Mucosa of gallbladder (tissue), 1 donor: ENCODE results near the gene IRF5. TPM values are rescaled to one million over a fixed set of nuclear protein-coding genes. Genes with fewer than 3 reads are reported as not detected.
A peak's percentile ranks its signal among the peaks of the same experiment; 100 is the strongest.

Source experiments
- DNase-seq: peaks from one replicate; pipeline ENCODE4 v3.0.0-alpha.2; 2020; ENCODE audit warnings: low spot score
- total RNA-seq: library from RNA; stranded (reverse); gene quantifications from one replicate; pipeline ENCODE4 v1.2.1, GENCODE V29; 2021
- donor health status: DM: no; HTN: no; CAD: no.

IRF5 gene
- total RNA-seq, 1 donor from 2014 or later = 18.8 TPM

DNA sequence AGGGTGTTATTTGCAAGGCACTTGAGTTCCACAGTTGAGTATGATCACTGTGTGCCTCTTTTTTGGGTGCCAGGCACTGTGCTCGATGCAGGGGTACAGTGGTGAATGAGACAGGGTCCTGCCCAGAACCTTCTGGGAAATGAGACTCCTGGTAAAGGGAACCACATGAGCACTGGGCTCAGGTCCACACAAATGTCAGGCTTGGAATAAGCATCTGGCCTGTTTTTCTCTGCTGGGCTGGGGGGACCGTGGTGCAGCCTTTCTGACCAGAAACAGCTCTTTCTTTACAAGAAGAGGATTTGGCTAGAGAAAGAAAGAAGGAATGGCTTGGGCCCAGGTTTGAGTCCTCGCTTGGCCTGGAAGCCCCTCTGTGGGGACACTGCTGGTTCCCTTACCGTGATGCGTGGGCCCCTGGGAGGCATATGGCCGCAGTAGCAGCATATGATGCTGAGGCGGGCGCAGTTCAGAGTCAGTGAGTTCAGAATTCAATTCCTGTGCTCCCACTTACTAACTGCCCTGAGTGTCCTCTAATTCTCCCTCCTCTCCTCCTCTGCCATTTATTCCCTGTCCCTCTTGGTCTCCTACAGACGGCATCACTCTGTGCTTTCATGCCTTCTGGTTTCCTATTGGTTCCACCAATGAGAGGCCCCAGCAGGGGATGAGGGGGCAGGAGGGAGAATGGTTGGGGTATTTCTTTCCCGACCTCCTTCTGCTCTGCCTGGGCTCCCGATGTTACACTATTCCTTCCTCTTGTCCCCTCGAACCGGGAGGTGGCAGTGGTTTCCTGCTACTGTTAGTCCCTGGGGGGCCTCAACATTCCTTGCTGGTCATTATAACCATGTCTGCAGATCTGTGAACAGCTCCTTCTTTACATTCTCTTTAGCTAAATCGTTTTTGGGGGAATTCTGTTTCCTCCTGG, 17.6 kb upstream of the IRF5 start:
- no peak for DNase-seq

DNA sequence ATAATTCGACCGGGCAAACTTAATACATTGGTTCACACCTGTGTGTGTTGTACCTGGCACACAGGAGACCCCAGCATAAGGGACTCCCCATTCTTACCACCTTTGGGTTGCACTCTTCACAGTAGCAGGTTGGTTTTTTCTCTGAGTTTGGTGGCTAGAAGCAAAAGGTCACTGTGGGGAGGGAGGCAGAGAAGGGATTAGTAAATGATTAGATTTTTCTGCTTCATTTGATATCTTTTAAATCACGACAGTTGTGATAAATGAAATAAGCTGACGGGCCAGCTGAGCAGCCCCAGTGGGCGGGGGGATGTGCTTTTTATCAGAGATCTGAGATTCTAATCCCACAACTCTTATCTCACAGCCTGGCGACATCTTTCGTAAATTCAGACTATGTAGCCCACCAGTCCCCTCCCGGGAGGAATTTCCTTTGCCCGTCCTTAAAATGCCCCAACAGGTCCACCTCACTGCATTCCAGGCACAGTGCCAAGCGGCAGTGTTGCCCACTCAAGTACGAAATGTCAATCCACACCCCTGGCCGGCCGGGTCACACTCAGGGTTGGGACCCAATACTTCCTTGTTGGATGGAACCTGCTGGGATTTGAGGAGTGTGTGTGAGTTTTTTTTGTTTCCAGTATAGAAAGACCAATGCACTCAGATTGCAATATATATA, 16.7 kb upstream of the IRF5 start:
- DNase-seq = no peak

DNA sequence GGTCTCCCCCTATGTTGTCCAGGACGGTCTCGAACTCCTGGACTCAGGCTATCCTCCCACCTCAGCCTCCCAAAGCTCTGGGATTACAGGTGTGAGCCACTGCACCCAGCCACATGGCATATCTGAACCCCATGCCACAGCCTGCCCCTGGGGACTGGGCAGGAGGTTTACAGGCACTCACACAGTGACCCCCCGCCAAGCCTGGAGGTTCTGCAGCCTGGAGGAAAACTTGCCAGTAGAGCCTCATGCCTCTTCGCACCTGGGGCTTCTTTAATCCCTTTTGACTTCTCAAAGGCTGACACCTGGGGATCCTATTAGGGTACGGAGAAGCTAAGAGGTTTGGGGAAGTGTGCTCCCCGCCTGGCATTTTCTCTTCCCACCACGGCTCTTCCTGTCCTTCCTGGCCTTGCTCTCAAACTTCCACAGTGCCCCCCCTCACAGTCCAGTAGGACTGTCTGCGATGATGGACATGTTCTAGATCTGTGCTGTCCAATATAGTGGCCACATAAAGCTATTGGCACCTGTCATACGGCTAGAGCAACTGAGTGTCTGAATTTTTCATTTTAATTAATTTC, 15.8 kb upstream of the IRF5 start:
- DNase-seq = no peak

DNA sequence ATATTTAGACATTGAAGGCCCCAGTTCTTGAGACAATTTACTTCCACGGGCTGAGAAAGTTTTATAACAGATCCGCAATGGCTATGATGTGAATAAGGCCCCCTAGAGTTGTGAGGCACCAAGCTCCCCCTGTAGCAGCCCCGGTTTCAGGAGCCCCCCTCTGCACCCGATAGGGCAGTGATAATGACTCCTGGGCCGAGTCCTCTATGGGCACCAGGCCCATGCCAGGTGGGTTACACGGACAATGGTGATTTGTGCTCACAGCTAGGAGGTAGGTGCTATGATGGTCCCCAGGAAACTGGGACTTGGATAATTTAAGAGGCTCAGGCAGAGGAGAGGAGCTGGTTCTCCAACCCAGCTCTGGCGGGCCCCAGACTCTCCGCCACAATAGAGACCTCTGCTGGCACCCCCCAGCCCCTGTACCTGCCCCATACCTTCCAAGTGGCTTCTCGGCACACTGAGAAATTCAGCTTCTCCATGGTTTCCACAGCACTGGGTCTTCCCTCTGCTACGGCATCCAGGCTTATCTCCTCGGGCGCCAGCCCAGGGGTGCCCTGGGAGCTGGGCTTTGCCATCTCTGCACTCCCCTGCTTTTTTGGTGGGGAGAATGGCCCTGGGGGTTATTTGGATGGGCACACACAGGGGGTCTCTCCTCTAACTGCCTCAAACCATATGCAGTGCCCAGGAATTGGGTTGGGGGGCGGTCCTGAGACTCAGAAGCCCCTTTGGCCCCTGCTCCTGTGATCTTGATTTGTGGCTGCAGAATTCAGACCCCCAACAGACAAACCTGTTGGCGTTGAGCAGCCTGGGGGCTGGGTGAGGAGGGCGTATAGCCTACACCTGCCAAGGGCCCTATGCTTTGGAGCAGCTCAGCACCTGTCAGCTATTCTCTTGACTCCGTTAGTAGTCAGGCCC, 15.0 kb upstream of the IRF5 start:
- DNase-seq = no peak

DNA sequence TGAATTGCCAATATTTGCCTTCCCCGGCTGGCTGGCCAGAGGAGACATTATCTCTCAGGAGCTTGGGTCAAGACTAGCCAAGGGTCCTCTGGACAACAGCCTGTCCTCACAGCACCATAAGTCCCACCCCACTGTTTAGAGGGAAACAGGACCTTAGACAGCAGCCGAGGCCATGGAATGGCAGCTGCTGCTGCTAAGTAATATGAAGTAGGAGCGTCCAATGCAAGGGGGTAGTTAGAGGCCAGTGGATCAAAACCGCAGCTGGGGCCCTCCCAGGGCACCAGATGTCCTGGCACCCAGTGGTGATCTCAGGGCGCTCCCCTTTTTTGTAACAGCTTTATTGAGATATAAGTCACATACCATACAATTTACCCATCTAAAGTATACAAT, 14.3 kb upstream of the IRF5 start:
- no peak for DNase-seq

DNA sequence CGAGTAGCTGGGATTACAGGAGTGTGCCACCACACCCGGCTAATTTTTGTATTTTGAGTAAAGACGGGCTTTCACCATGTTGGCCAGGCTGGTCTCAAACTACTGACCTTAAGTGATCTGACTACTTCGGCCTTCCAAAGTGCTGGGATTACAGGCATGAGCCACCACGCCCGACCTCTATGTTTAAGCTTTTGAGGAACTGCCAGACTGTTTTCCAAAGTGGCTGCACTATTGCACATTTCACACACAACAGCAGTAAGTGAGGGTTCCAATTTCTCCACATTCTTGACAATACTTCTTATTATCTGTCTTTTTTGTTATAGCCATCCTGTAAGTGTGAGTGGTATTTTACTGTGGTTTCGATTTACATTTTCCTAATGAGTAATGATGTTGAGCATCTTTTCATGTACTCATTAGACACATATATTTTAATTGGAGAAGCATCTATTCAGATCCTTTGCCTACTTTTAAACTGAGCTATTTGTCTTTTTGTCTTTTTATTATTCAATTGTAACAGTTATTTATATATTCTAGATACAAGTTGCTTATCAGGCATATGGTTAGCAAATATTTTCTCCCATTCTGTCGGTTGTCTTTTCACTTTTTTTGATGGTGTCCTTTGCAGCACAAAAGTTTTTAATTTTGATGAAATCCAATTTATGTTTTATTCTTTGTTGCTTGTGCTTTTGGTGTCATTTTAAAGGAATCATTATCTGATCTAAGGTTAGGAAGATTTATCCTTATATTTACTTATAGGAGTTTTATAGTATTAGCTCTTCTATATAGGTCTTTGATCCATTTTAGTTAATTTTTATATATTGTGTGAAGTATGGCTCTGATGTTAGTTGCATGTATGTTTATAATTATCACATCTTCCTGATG, 12.8 kb upstream of the IRF5 start:
- no peak for DNase-seq

DNA sequence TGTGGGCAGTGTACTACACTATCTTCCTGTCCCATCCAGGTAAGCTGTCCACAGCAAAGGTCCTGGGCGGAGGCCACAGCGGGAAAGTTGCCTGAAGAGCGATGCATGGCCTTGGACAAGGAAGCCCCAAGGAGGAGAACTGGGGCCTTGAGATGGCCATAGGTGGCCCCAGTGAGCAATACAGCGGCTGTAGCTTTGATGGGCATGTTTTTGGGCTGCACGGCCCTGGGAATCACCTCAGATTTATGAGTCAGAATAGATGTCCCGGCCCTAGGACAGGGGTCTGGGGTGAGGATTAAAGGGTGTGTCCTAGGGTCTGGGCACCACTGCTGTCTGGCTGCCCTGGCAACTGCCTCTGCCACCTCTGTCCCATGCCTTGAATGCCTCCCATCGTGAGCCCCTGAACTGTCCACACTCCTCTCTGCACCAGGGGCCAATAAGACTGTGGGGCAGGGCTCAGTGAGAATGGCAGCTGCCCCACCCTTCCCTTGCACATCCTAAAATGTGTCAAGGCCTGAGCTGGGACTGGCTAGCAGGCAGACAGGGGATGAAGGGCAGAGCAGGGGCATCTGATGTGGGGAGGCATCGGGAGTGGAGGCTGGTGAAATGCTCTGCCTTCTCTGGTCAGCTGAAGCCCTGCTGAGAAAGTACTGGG, 9.4 kb upstream of the IRF5 start:
- DNase-seq = no peak

DNA sequence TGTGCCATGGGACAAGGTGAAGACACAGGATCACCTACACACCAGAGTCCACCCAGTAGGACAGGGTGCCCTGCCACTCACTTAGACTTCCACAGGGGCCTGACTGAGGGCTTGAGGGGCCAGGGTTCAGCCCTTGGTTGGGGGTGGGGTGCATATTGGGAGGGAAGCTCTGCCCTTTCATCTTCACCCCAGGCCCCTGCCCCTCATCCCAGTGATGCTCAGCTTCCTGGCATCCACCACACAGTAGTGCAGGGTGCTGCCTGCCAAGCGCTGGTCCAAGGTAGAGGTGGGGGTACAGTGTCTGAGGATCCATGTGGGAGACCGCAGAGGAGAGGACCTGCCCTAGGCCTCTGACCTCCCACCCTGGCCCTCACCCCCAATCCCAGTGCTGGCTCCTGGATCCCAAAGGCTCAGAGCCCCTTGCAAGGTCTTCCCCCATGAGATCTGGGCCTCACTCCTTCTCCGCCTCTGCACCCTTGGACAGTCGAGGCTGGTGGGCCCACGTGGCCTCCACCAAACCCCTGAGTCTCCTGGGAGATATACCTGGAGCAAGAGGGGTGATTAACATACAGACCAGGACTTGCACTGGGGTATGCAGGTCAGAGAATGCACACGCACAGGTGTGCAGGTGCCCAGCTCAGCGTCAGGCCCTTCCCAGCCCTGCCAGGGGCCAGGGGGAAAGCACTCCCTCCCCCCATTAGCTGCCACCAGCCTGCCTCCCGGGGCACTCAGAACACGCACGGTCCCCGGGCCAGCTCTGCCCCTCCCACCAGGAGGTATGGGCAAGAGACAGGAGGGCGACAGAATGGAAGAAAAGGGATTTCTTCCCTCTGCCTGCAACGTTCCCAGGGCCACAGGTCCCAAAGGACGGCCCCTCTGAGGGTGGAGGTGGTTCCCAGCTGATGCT, 8.6 kb upstream of the IRF5 start:
- no peak for DNase-seq

DNA sequence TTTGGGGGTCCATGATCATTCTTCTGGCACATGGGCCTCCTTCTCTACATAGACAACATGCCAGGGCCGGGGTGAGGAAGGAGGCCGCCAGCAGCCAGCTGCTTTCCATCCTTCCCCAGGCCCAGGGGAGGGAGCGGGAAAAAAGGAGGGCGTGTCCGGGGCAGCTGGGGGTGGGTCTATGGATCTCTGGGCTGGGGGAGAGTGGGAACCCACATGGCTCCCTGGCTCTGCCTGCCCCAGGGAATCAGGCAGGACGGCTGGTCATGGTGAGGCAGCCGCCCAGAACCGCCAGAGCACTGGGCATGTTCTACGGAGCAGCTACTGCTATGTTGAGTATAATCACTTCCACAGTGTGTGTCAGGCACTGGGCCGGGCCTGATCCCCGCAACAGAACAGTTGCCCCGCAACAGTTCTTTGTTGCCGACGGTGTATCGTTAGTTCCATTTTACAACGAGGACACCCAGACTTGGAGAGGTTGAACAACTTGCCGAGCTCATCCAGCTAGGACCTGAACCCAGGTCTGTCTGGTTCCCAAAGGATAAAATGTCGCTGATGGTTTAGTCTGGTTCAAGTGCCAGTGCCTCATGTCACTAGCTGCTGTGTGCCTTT, 6.4 kb upstream of the IRF5 start:
- no peak for DNase-seq

DNA sequence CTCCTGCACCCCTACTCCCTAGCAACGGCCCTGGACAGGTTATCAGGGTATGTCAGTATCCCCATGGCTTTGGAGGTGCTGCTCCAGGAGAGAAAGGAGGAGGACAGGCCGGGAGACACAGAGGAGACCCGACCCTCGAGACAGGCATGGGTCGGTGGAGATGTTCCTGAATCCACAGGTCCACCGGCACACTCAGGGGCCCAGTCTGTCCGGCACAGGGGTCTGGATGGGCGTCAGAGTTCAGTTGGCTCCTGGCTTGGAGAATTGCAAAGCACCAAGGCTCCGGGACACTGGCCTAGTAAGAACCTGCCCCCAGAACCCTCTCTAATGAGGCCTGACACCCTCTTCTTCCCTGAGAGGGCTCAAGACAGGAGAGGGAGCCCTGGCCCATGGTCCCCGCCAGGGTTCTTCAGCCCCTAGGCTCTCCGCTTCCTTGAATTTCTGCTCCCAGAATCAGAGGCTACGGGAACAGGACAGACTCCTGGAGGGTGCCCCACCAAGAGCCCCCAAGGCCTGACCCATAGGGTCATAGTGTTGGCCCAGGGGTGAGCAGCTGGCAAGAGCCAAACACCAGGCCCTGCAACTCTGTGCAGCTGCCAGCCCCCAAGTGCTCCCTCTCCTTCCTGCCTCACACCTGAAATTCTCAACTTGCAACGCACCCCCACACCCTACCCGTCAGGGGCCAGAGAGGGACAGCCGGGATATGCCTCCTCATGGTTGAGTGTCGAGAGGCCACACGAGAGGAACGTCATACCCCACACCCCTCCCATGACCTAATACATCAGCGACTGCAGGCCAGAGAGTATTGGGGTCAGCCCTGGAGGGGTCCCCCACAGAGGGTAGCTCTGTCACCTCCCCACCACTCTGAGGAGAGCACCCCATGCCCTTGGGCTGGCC, 5.5 kb upstream of the IRF5 start:
- DNase-seq = no peak

DNA sequence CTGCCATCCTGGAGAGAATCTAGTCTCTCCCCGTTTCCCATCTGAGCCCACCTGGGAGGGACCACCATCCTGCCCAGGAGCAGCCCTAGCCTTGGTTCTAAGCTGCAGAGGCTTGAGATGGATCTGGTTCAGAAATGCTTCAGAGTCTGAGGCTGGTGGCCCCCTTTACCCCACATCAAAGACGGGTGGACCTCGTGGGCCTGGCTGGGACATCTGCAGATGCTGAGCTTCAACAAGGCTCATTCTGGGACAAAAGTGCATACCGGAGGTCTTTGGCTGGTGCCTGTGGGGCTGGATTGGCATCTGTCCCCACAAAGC, 4.9 kb upstream of the IRF5 start:
- no peak for DNase-seq

DNA sequence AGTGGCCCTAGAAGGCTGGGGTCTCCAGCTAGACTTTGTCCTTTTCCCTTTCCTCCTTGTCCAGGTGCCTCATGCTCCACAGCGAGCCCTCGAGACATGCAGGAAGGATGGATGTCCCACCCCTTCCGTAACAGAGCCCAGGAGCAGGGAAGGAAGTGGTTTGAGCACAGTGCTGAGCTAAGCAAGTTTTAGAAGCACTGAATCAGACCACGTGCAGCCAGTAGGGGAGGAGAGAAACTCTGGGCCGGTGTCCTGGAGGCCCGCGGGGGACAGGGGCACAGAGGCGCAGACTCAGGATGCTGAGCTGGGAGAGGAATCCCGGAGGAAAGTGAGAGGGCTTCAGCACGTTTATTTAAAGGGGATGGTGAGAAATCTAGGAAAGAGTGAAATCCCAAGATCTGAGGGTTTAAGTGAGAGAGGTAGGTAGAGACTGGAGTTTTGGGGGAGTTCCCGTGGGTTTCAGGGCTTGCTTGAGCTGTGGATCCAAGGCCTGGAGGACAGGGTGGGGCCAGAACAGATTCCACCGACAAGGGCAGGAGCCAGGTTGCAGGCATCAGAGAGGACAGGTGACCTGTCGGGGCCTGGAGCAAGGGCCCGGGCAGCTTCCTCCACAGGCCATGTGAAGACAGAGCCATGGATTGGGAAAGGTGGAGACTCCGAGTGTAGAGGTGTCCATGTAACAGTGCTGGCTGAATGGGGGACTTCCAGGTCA, 4.4 kb upstream of the IRF5 start:
- DNase-seq = peak; percentile 44

DNA sequence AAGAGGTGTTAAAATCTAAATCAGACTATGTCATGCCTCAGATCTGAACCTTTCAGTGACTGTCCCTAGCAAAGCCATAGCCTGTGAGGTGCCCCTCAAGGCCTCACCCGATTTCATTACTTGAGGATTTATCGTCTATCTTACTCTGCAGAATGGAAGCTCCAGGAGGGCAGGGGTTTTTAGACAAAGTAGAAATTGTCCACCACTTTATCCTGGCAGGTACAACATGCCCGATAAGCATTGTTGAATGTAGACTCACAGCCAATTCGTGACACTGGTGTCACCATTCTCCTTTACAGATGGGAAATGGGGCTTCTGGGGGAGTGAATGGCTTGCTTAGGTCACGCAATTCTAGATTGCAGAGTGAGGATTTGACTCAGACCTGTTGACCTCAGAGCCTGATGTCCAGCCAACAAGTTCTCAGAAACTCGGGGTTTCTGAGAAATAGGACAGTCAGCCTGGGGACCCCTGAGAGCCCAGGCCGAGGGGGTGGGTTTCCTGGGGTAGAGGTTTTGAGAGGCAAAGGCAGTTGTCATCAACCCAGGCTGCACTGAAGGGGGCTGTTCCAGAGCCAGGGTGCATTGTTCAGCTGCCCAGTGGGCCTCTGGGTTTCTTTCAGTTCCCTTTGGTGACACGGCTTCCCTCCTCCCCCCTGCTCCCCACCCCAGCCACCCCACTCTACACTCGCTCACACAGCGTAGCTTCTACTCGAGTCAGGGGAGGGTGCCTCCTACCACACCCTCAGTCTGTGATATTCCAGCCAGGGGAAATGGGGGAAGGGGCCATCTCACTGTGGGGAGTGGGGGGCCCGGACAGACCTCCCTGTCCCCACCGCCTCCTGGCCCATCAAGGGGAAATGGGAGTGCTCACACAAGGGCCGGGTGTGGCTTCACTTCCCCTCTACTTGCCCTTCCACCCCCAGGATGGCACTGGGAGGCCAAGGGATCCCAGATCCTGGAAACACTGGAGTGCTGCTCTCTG, 3.1 kb upstream of the IRF5 start:
- DNase-seq = no peak

DNA sequence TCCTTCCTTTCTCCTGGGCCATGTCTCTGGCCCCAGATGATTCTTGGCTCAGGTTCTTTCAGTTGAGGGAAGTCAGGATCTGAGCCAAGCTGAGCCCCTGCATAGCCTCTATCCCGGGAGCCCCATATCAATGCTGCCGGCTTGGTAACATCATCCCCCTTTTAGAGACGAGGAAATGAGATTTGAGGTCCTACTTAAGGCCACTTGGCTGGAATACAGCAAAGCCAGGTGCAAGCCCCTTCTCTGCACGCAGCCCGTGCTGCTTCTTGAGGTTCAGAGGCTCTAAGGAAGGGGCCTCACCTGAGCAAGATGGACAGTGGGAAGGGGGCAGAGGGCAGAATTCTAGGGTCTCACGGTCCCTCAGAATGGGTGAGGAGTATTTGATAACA, 2.4 kb upstream of the IRF5 start:
- no peak for DNase-seq

DNA sequence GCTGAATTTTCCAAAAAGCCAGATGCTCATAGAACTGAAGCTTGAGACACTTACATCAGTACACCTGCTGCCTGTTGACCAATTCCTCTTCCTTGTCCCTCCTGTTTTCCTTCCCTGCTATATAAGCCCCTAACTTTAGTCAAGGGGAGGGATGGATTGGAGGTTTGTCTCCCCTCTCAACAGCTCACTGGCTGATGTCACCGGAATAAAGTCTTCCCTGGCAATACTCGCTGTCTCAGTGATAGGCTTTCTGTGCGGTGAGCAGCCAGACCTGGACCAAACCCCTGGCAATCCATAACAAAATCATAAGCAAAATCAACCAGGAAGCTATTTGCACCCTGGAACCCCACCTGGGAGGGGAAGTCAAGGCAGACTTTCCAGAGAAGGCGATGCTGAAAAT, 929 bp upstream of the IRF5 start:
- DNase-seq = no peak

DNA sequence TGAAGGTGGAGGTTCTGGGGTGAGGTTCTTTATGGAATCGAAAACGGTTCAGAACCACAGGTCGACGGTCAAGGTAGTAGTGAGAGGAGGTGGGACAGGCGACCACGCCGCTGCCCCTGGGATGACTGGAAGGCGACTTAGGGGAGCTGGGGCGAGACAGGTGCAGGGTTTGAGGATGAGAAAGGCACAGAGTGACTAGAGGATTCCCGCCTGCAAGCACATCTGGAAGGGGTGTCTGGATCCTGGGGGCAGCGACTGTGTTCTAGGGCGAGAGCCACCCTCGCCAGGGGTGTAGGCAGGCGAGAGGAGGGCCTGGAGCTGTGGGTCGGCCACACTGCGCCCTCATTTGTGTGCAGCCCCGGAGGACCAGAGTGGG, 468 bp upstream of the IRF5 start:
- no peak for DNase-seq
